Uterus (tissue), 2 donors: Measurements from ENCODE around the gene DOCK7.
"Not testable (repeated sequence)": the region's sequence is repeated elsewhere in the genome, so short reads cannot be mapped to it uniquely, and the experiment has no call there.

Experiments
- POLR2A ChIP-seq, 2 donors: fragments of 450-650 bp; IDR thresholded peaks; one replicate each; pipeline ENCODE4 v1.6.1; 2016; ENCODE audit warnings: antibody characterized with exemption in 2 of 2, mild to moderate bottlenecking in 1 of 2, moderate library complexity in 1 of 2
- TF ChIP-seq, protein P1 (sequence below), 4 experiments: fragments of 200-600 bp in 2 of 4; fragments of 450-650 bp in 2 of 4; sonication (generic) in 2 of 4; IDR thresholded peaks; one replicate each; pipeline ENCODE4 v1.5.1; 2016 to 2019; ENCODE audit warnings: antibody characterized with exemption in 4 of 4, mild to moderate bottlenecking in 2 of 4, moderate library complexity in 1 of 4

- TF ChIP-seq, protein P1, sequence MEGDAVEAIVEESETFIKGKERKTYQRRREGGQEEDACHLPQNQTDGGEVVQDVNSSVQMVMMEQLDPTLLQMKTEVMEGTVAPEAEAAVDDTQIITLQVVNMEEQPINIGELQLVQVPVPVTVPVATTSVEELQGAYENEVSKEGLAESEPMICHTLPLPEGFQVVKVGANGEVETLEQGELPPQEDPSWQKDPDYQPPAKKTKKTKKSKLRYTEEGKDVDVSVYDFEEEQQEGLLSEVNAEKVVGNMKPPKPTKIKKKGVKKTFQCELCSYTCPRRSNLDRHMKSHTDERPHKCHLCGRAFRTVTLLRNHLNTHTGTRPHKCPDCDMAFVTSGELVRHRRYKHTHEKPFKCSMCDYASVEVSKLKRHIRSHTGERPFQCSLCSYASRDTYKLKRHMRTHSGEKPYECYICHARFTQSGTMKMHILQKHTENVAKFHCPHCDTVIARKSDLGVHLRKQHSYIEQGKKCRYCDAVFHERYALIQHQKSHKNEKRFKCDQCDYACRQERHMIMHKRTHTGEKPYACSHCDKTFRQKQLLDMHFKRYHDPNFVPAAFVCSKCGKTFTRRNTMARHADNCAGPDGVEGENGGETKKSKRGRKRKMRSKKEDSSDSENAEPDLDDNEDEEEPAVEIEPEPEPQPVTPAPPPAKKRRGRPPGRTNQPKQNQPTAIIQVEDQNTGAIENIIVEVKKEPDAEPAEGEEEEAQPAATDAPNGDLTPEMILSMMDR (IDR thresholded peaks at IDR 0.05) = not testable (repeated sequence)
- TF ChIP-seq POLR2A (IDR thresholded peaks at IDR 0.05) = not testable (repeated sequence)
These were observed 7.2 kb downstream of the DOCK7 start for GRCh38 chr1:62680992-62681391.
